GM21447 (cell line): ENCODE results near the gene SYMPK.
A peak's percentile ranks its signal among the peaks of the same experiment; 100 is the strongest.
"Not testable (repeated sequence)": the region's sequence is repeated elsewhere in the genome, so short reads cannot be mapped to it uniquely, and the experiment has no call there.

Source experiments
- ATAC-seq: cut with Tn5 transposase; IDR thresholded peaks from one replicate; pipeline ENCODE4 v1.9.1; 2021; ENCODE audit not compliant: unreplicated experiment

Gene SYMPK

GRCh38 chr19:45862564-45863334 lies at the start of gene SYMPK:
Gene SYMPK, minus strand, starts transcription at chr19:45863147. Its CDS starts 8,652 bp downstream, at chr19:45854495.
- peak; percentile 80 for ATAC-seq

GRCh38 chr19:45911291-45911690 lies 48.3 kb upstream of the SYMPK start:
- ATAC-seq, result no peak

GRCh38 chr19:45908956-45909355 lies 46.0 kb upstream of the SYMPK start:
- ATAC-seq, result no peak

- no peak for ATAC-seq
These were observed 43.3 kb upstream of the SYMPK start for GRCh38 chr19:45906221-45906620.

- ATAC-seq, result no peak
These were observed 42.1 kb upstream of the SYMPK start for GRCh38 chr19:45905011-45905410.

GRCh38 chr19:45902651-45903625 lies 40.0 kb upstream of the SYMPK start:
- ATAC-seq, result peak; percentile 82

- no peak for ATAC-seq
These were observed 39.1 kb upstream of the SYMPK start, which contains the start of gene MYPOP for GRCh38 chr19:45901912-45902650. Gene MYPOP, minus strand, starts transcription at chr19:45902613. Its CDS starts 840 bp downstream, at chr19:45901773.

- no peak for ATAC-seq
These were observed 38.5 kb upstream of the SYMPK start for GRCh38 chr19:45901432-45901911.

- no peak for ATAC-seq
These were observed 37.9 kb upstream of the SYMPK start for GRCh38 chr19:45900738-45901431.

- ATAC-seq, result no peak
These were observed 37.1 kb upstream of the SYMPK start for GRCh38 chr19:45899919-45900589.

GRCh38 chr19:45899253-45899652 lies 36.3 kb upstream of the SYMPK start:
- no peak for ATAC-seq

GRCh38 chr19:45897261-45897812 lies 34.4 kb upstream of the SYMPK start:
- ATAC-seq, result no peak

- ATAC-seq, result not testable (repeated sequence)
These were observed 33.1 kb upstream of the SYMPK start for GRCh38 chr19:45895983-45896599.

- no peak for ATAC-seq
These were observed 32.6 kb upstream of the SYMPK start for GRCh38 chr19:45895519-45895972.

- ATAC-seq, result no peak
These were observed 27.9 kb upstream of the SYMPK start for GRCh38 chr19:45890877-45891276.

- no peak for ATAC-seq
These were observed 26.4 kb upstream of the SYMPK start for GRCh38 chr19:45889210-45889885.

GRCh38 chr19:45887200-45887710 lies 24.3 kb upstream of the SYMPK start:
- no peak for ATAC-seq
